OCI-LY7 (cell line): Measurements from ENCODE around the gene HAND1. TPM values are rescaled to one million over a fixed set of nuclear protein-coding genes. Genes with fewer than 3 reads are reported as not detected.

ENCODE experiments used
- BruUV-seq: library from RNA; stranded (reverse); fragments of 400-500 nt; replicated peaks from 2 replicates; lab custom pipeline; 2021; lab: Mats Ljungman, UMichigan
- CTCF ChIA-PET: fragments of 300-600 bp; sonication (Branson Sonifier 250); formaldehyde crosslinking; loops from one replicate; lab custom pipeline; 2022; ENCODE audit warnings: antibody characterized with exemption; ENCODE audit not compliant: unreplicated experiment; lab: Charles Lee
- POLR2A ChIA-PET: fragments of 300-600 bp; sonication (Branson Sonifier 250); formaldehyde crosslinking; loops from one replicate; lab custom pipeline; 2022; ENCODE audit warnings: antibody characterized with exemption; lab: Charles Lee
- DNase-seq: peaks from one replicate; pipeline ENCODE4 v3.0.0-alpha.2; 2015; ENCODE audit warnings: low spot score
- H2AFZ ChIP-seq: fragments of 200-600 bp; sonication (generic), shearing (Covaris generic); 2 replicates; pipeline ENCODE4 v1.6.1; 2014; ENCODE audit warnings: mild to moderate bottlenecking, antibody characterized with exemption, low read length, moderate library complexity
- H3K27ac ChIP-seq: fragments of 200-600 bp; sonication (generic); 2 replicates; pipeline ENCODE4 v1.5.1; 2014; ENCODE audit warnings: mixed run types, low read depth, mild to moderate bottlenecking, moderate library complexity, low read length, inconsistent platforms; ENCODE audit not compliant: poor library complexity, severe bottlenecking
- H3K36me3 ChIP-seq: fragments of 200-600 bp; sonication (generic); 2 replicates; pipeline ENCODE4 v1.6.1; 2014; ENCODE audit warnings: mild to moderate bottlenecking, antibody characterized with exemption, low read length, moderate library complexity, mixed read lengths; ENCODE audit not compliant: insufficient read depth
- H3K4me1 ChIP-seq: fragments of 200-600 bp; sonication (generic); 2 replicates; pipeline ENCODE4 v1.5.1; 2014; ENCODE audit warnings: mild to moderate bottlenecking, low read length; ENCODE audit not compliant: insufficient read depth, poor library complexity, severe bottlenecking
- H3K4me2 ChIP-seq: fragments of 200-600 bp; sonication (generic); 2 replicates; pipeline ENCODE4 v1.6.1; 2014; ENCODE audit warnings: mild to moderate bottlenecking, low read length
- H3K4me3 ChIP-seq: fragments of 200-600 bp; sonication (generic); 2 replicates; pipeline ENCODE4 v1.5.1; 2014; ENCODE audit warnings: mild to moderate bottlenecking, low read depth, low read length; ENCODE audit not compliant: poor library complexity, severe bottlenecking
- H3K79me2 ChIP-seq: fragments of 200-600 bp; sonication (generic); 2 replicates; pipeline ENCODE4 v1.6.1; 2016; ENCODE audit warnings: low read depth, mild to moderate bottlenecking, low read length, moderate library complexity, mixed read lengths; ENCODE audit not compliant: insufficient read depth
- H3K9me2 ChIP-seq: fragments of 200-600 bp; sonication (generic); 2 replicates; pipeline ENCODE4 v1.6.1; 2016; ENCODE audit warnings: mild to moderate bottlenecking, low read length, mixed read lengths; ENCODE audit not compliant: insufficient read depth
- H3K9me3 ChIP-seq: fragments of 200-600 bp; sonication (generic); 2 replicates; pipeline ENCODE4 v1.6.1; 2014; ENCODE audit warnings: mild to moderate bottlenecking, mixed run types, low read length, mixed read lengths
- H4K20me1 ChIP-seq: fragments of 200-600 bp; sonication (generic); 2 replicates; pipeline ENCODE4 v1.6.1; 2014; ENCODE audit warnings: mild to moderate bottlenecking, antibody characterized with exemption, low read length, moderate library complexity, mixed read lengths; ENCODE audit not compliant: insufficient read depth
- CTCF ChIP-seq: fragments of 200-600 bp; sonication (generic); conservative IDR thresholded peaks from 2 replicates; pipeline ENCODE4 v1.5.1; 2014; ENCODE audit warnings: mild to moderate bottlenecking, antibody characterized with exemption, low read length, moderate library complexity, mixed read lengths
- EZH2phosphoT487 ChIP-seq: fragments of 200-600 bp; sonication (generic); IDR thresholded peaks from 2 replicates; pipeline ENCODE4 v1.6.1; 2018; ENCODE audit warnings: low read depth, borderline replicate concordance, mild to moderate bottlenecking, mixed run types, antibody characterized with exemption, low read length, moderate library complexity, mixed read lengths
- intact Hi-C: fragments of 100-400 bp; cut with micrococcal nuclease; formaldehyde crosslinking; loops from one replicate; pipeline ENCODE4 v1.10.0; 2022; ENCODE audit not compliant: unreplicated experiment
- total RNA-seq, 2 experiments: library from RNA; depleted of rRNA in 1 of 2; stranded (reverse); fragments of >200 nt in 1 of 2; shearing (Covaris generic) in 1 of 2; gene quantifications; 2 replicates each; pipeline ENCODE4 v1.2.3, GENCODE V29; 2014 to 2022

HAND1 gene
- total RNA-seq, 2 experiments from 2014 or later = not detected

GRCh38 chr5:154498994-154499393, 21.0 kb upstream of the HAND1 start:
- no peaks in the 10 kb centered on the region for H3K9me2 ChIP-seq
- ChIA-PET CTCF (no interaction called here), POLR2A (no interaction called here)
- intact Hi-C loops = no loop called here
- H3K4me2 ChIP-seq = no peak overlapping the region
- H3K4me3 ChIP-seq = no peak overlapping the region
- no peaks in the 10 kb centered on the region for H3K79me2 ChIP-seq
- H4K20me1 ChIP-seq = no peaks in the 10 kb centered on the region
- H3K4me1 ChIP-seq = no peaks in the 10 kb centered on the region
- DNase-seq = no peak
- H3K9me3 ChIP-seq = no peaks in the 10 kb centered on the region
- H3K27ac ChIP-seq = no peak overlapping the region
- no TSS peak for BruUV-seq
- no peak overlapping the region for H2AFZ ChIP-seq
- TF ChIP-seq CTCF (no peak), EZH2phosphoT487 (no peak)
- no peaks in the 10 kb centered on the region for H3K36me3 ChIP-seq

GRCh38 chr5:154498591-154498990, 20.6 kb upstream of the HAND1 start:
- POLR2A ChIA-PET = no interaction called here

More at GRCh38 chr5:154498591-154498990, 20.6 kb upstream of the HAND1 start:
- Histone ChIP-seq H3K79me2 (no peaks in the 10 kb centered on the region), H3K27ac (no peak overlapping the region), H3K36me3 (no peaks in the 10 kb centered on the region), H4K20me1 (no peaks in the 10 kb centered on the region), H3K4me1 (no peaks in the 10 kb centered on the region), H3K4me3 (no peak overlapping the region), H2AFZ (no peak overlapping the region), H3K9me2 (no peaks in the 10 kb centered on the region), H3K9me3 (no peaks in the 10 kb centered on the region), H3K4me2 (no peak overlapping the region)
- BruUV-seq = no TSS peak
- no peak for DNase-seq
- intact Hi-C loops = no loop called here
- no peak for TF ChIP-seq CTCF
- TF ChIP-seq EZH2phosphoT487 = no peak
- CTCF ChIA-PET = no interaction called here
